ENCODE results near the gene MANBA. TPM values are rescaled to one million over a fixed set of nuclear protein-coding genes. Genes with fewer than 3 reads are reported as not detected.

MANBA gene
- total RNA-seq, 1 experiment from 2014 or later: 11.2 TPM

DNA sequence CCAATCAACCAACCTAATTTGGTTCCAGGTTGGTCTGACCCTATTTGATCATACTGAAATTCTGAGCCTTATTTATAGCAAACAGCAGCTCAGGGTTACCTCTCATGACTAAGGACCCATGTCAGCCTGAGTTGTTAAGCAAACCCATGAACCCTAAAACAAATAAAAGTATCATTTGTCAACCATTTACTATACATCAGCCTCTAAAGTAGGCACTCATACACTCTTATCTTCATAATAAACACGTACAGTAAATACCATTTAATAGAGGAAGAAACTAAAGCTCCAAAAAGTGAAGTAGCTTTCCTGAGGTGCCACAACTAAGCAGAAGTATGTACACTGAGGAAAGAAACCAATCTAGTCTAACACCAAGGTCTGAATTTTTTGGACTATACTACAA lies 25.2 kb downstream of the MANBA start:
- Mint-ChIP-seq H3K4me3 (ENCODE audit: unreplicated experiment) (no peak overlapping the region), H3K9me3 (ENCODE audit: unreplicated experiment) (no peaks in the 10 kb centered on the region), H3K27ac (ENCODE audit: low read depth, unreplicated experiment) (no peak overlapping the region), H3K4me1 (ENCODE audit: insufficient read depth, unreplicated experiment) (peaks cover 16% of the 10 kb centered on the region), H3K27me3 (ENCODE audit: insufficient read depth, unreplicated experiment) (no peaks in the 10 kb centered on the region), H3K36me3 (ENCODE audit: insufficient read depth, unreplicated experiment) (peaks cover 6% of the 10 kb centered on the region)
- BruUV-seq (replicated peaks): no TSS peak
- DNase-seq (ENCODE audit: unreplicated experiment): no peak
- TF ChIP-seq, protein P1, sequence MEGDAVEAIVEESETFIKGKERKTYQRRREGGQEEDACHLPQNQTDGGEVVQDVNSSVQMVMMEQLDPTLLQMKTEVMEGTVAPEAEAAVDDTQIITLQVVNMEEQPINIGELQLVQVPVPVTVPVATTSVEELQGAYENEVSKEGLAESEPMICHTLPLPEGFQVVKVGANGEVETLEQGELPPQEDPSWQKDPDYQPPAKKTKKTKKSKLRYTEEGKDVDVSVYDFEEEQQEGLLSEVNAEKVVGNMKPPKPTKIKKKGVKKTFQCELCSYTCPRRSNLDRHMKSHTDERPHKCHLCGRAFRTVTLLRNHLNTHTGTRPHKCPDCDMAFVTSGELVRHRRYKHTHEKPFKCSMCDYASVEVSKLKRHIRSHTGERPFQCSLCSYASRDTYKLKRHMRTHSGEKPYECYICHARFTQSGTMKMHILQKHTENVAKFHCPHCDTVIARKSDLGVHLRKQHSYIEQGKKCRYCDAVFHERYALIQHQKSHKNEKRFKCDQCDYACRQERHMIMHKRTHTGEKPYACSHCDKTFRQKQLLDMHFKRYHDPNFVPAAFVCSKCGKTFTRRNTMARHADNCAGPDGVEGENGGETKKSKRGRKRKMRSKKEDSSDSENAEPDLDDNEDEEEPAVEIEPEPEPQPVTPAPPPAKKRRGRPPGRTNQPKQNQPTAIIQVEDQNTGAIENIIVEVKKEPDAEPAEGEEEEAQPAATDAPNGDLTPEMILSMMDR (IDR thresholded peaks at IDR 0.05; ENCODE audit: unreplicated experiment): no peak
- intact Hi-C loops (cut with micrococcal nuclease): no loop called here
- ChIA-PET CTCF (interaction anchor here (0.6 to 0.7 kb wide), 2 partner anchors 380 to 647 kb away, joined by 3 read pairs; no protein-coding TSS in a partner anchor), POLR2A (interaction anchor here (0.6 kb wide), 2 partner anchors 14 to 80 kb away, joined by 3 read pairs; no protein-coding TSS in a partner anchor)

DNA sequence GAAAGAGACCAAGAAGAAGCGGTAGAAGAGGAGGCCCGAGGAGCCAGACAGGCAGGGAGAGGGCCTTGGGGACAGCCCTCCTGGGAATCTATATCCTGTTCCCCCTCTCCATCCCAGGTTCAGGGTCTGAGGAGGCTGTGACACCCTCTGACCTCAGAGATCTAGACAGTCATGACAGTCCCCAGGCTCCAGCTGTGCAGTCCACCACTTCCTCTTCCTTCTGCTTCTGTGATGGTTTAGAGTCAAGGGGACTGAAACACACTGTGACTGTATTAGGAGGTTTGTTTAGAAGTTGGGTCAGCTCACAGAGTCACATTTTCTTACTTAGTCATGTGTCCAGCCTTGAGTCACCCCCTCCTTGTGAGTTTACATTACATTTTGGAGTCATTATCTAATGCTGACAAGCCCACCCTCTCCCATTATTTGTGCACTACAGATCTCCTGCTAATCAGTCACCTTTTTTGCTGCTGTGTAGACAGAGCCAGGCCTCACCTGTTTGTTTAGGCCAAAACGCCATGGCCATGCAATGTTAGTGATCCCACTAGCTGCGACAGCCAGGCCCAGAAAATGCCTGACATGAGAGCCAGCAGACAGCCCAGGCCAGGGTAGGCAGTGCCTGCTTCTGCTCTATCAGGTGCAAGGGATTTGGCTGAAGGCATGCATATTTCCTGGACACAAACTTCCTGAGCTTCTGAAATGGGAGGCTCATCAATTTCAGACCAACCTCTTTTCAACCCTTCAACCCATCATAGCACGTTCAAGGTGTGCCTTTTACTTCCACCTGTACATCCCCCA lies 26.0 kb downstream of the MANBA start:
- Mint-ChIP-seq H3K27me3 (ENCODE audit: insufficient read depth, unreplicated experiment) (no peaks in the 10 kb centered on the region), H3K27ac (ENCODE audit: low read depth, unreplicated experiment) (no peak overlapping the region), H3K36me3 (ENCODE audit: insufficient read depth, unreplicated experiment) (peaks cover 6% of the 10 kb centered on the region), H3K9me3 (ENCODE audit: unreplicated experiment) (peaks cover under 1% of the 10 kb centered on the region), H3K4me3 (ENCODE audit: unreplicated experiment) (no peak overlapping the region), H3K4me1 (ENCODE audit: insufficient read depth, unreplicated experiment) (peaks cover 19% of the 10 kb centered on the region)
- no peak for DNase-seq (ENCODE audit: unreplicated experiment)
- CTCF ChIA-PET: interaction anchor here (0.6 kb wide), 1 partner anchor 379 kb away, joined by 3 read pairs; no protein-coding TSS in a partner anchor
- BruUV-seq (replicated peaks): no TSS peak
- TF ChIP-seq, protein P1 (IDR thresholded peaks at IDR 0.05; ENCODE audit: unreplicated experiment): no peak
- POLR2A ChIA-PET: interaction anchor here (0.6 kb wide), 1 partner anchor 81 kb away, joined by 3 read pairs; no protein-coding TSS in a partner anchor
- intact Hi-C loops (cut with micrococcal nuclease): no loop called here

DNA sequence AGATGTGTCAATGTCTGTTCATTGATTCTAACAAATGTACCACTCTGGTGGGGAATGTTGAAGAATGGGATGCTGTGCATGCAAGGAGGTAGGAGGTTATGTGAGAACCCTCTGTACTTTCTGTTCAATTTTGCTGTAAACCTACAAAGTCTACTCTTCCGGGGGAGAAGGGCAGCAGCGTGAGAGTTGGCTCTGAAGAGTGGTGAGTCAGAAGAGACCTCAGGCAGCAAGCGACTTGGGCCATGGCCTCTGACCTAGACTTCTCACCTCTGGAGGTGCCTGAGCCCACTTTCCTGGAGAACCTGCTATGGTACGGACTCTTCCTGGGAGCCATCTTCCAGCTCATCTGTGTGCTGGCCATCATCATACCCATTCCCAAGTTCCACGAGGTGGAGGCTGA lies 26.7 kb downstream of the MANBA start:
- Mint-ChIP-seq H3K27me3 (ENCODE audit: insufficient read depth, unreplicated experiment) (no peaks in the 10 kb centered on the region), H3K9me3 (ENCODE audit: unreplicated experiment) (peaks cover 7% of the 10 kb centered on the region), H3K4me1 (ENCODE audit: insufficient read depth, unreplicated experiment) (peaks cover 23% of the 10 kb centered on the region), H3K36me3 (ENCODE audit: insufficient read depth, unreplicated experiment) (peaks cover 6% of the 10 kb centered on the region), H3K27ac (ENCODE audit: low read depth, unreplicated experiment) (no peak overlapping the region), H3K4me3 (ENCODE audit: unreplicated experiment) (no peak overlapping the region)
- TF ChIP-seq, protein P1 (IDR thresholded peaks at IDR 0.05; ENCODE audit: unreplicated experiment): no peak
- ChIA-PET POLR2A (no interaction called here), CTCF (no interaction called here)
- no TSS peak for BruUV-seq (replicated peaks)
- intact Hi-C loops (cut with micrococcal nuclease): no loop called here
- no peak for DNase-seq (ENCODE audit: unreplicated experiment)

DNA sequence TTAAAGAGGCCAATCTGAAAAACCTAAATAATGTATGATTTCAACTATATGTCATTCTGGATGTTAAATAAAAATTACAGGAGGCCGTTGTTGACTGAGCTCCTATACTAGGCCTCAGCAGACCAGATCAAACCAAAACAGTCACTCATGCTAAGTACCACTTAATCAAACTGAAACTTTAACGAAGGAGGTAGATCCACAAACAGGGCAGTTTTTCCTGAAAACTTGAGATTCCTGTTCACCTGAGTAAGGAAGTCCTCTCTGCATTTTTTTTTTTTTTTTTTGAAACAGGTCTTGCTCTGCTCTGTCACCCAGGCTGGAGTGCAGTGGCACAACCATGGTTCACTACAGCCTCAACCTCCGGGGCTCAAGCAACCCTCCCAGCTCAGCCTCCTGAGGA lies 27.7 kb downstream of the MANBA start:
- TF ChIP-seq, protein P1 (IDR thresholded peaks at IDR 0.05; ENCODE audit: unreplicated experiment): no peak
- POLR2A ChIA-PET: no interaction called here
- Mint-ChIP-seq H3K9me3 (ENCODE audit: unreplicated experiment) (peaks cover 7% of the 10 kb centered on the region), H3K27ac (ENCODE audit: low read depth, unreplicated experiment) (no peak overlapping the region), H3K36me3 (ENCODE audit: insufficient read depth, unreplicated experiment) (peaks cover 6% of the 10 kb centered on the region), H3K4me3 (ENCODE audit: unreplicated experiment) (no peak overlapping the region), H3K4me1 (ENCODE audit: insufficient read depth, unreplicated experiment) (peaks cover 23% of the 10 kb centered on the region), H3K27me3 (ENCODE audit: insufficient read depth, unreplicated experiment) (no peaks in the 10 kb centered on the region)
- DNase-seq (ENCODE audit: unreplicated experiment): no peak
- CTCF ChIA-PET: no interaction called here
- BruUV-seq (replicated peaks): no TSS peak
- intact Hi-C loops (cut with micrococcal nuclease): no loop called here

Data from MCF 10A (cell line).